ENCODE data around the gene SKIL.

The SKIL gene

DNA sequence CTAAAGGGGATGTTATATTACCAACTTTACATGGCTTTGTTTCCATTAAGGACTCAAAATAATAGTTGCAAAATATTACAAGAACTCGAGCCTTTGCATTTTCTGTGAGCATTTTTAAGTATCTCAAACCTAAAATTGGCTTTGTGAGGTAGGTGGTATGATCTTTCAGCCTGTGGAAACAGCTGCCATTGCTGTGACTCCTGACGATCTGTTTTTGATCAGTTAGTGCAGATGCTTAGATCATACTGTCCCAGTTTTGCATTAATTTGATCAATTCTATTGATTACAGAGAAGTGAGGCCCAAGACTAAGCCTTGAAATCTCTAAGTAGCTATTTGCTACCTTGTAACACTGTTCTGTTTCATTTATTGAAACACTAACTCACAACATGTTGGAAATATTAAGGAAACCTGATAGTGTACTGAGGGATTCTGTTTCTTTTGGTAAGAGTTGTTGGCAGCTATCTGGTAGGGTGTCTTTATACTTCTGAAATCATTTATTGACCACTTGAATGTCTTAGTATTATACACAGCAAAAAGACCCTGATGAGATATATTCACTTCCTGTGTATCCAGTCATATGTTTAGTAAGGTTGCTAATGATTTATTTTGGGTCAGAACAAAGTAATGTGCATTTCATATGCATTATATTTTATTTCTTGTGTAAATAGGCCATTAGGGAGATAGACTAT lies 14.8 kb downstream of the SKIL start:
- H3K4me3 ChIP-seq (ENCODE audit: control insufficient read depth, low read depth, low read length) = no peak overlapping the region
- no peak for DNase-seq (ENCODE audit: low read depth)
- TF ChIP-seq, protein P1, sequence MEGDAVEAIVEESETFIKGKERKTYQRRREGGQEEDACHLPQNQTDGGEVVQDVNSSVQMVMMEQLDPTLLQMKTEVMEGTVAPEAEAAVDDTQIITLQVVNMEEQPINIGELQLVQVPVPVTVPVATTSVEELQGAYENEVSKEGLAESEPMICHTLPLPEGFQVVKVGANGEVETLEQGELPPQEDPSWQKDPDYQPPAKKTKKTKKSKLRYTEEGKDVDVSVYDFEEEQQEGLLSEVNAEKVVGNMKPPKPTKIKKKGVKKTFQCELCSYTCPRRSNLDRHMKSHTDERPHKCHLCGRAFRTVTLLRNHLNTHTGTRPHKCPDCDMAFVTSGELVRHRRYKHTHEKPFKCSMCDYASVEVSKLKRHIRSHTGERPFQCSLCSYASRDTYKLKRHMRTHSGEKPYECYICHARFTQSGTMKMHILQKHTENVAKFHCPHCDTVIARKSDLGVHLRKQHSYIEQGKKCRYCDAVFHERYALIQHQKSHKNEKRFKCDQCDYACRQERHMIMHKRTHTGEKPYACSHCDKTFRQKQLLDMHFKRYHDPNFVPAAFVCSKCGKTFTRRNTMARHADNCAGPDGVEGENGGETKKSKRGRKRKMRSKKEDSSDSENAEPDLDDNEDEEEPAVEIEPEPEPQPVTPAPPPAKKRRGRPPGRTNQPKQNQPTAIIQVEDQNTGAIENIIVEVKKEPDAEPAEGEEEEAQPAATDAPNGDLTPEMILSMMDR (IDR thresholded peaks at IDR 0.05; ENCODE audit: control insufficient read depth, insufficient read depth, low read depth, low read length, missing control alignments) = no peak

DNA sequence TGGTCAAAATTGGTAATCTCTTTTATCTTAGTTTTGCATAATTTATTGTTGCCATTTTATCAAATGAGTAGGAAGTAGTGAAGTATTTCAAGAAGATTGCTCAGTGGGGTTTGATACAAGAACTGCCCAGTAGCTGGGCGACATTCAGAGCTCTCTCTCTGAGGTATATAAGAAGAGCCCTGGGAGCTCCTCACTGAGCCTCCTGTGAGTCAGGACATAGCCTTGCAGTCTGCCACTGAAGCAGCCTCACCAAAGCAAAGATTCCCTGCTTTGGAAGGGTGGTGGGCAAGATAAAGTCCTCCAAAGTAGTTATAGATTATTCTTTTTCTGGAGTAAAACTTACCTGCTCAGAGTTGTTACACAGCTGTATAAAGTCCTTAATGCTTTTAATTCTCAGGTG lies 26.1 kb downstream of the SKIL start:
- DNase-seq (ENCODE audit: low read depth) = no peak
- TF ChIP-seq, protein P1 (IDR thresholded peaks at IDR 0.05; ENCODE audit: control insufficient read depth, insufficient read depth, low read depth, low read length, missing control alignments) = no peak
- no peak overlapping the region for H3K4me3 ChIP-seq (ENCODE audit: control insufficient read depth, low read depth, low read length)

DNA sequence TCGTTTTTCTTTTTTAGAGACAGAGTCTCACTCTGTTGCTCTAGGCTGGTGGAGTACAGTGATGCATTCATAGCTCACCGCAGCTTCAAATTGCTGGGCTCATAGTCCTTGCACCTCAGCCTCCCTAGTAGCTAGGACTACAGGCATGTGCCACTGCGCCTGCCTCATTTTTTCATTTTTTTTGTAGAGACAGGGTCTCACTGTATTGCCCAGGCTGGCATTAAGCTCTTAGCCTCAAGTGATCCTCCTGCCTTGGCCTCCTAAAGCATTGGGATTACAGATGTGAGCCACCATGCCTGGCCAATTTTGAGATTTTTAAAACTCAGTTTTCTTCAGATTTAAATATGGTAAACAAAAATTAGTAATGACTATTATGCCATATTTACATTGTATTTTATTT lies 29.0 kb downstream of the SKIL start:
- TF ChIP-seq, protein P1 (IDR thresholded peaks at IDR 0.05; ENCODE audit: control insufficient read depth, insufficient read depth, low read depth, low read length, missing control alignments) = no peak
- no peak for DNase-seq (ENCODE audit: low read depth)
- H3K4me3 ChIP-seq (ENCODE audit: control insufficient read depth, low read depth, low read length) = no peak overlapping the region

DNA sequence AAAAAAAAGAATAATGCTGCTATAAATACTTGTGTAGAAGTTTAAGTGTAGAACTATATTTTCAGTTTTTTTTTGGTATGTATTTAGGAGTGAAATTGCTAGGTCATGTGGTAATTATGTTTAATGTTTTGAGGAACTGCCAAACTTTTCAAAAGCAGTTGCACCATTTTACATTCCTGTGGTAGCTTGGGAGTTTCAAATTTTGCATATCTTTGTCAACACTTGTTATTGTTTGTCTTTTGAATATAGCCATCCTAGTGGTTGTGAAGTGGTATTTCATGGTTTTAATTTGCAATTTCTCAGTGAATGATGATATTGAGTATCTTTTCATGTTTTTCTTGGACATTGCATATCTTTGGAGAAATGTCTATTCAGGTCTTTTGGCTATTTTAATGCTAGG lies 30.4 kb downstream of the SKIL start:
- DNase-seq (ENCODE audit: low read depth) = no peak
- no peak overlapping the region for H3K4me3 ChIP-seq (ENCODE audit: control insufficient read depth, low read depth, low read length)
- TF ChIP-seq, protein P1 (IDR thresholded peaks at IDR 0.05; ENCODE audit: control insufficient read depth, insufficient read depth, low read depth, low read length, missing control alignments) = no peak

DNA sequence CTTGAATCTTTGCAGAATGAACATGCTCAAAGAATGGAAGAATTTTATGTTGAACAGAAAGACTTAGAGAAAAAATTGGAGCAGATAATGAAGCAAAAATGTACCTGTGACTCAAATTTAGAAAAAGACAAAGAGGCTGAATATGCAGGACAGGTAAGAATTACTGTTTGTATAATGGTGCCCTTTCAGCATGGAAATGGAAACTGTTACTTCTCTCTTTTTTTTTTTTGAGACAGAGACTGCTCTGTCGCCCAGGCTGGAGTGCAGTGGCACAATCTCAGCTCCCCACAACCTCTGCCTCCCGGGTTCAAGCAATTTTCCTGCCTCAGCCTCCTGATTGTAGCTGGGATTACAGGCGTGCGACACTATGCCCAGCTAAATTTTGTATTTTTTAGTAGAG lies 33.6 kb downstream of the SKIL start:
- no peak overlapping the region for H3K4me3 ChIP-seq (ENCODE audit: control insufficient read depth, low read depth, low read length)
- TF ChIP-seq, protein P1 (IDR thresholded peaks at IDR 0.05; ENCODE audit: control insufficient read depth, insufficient read depth, low read depth, low read length, missing control alignments) = no peak
- DNase-seq (ENCODE audit: low read depth) = no peak

DNA sequence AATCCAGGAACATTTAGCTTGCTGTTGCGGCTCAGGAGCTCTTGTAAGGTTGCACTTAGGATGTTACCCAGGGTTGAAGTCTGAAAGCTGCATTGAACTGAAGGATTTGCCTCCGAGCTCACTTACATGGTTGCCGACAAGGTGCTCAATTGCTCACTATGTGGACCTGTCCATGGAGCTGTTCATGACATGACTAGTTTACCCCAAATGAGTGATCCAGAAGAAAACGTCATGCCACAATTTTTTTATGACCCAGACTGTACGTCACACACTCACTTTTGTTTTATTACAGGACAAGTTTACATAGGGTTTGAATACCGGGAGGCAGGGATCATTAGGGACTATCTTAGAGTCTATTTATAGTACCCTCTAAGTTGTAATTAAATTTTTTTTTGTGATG lies 40.2 kb downstream of the SKIL start:
- TF ChIP-seq, protein P1 (IDR thresholded peaks at IDR 0.05; ENCODE audit: control insufficient read depth, insufficient read depth, low read depth, low read length, missing control alignments) = no peak
- H3K4me3 ChIP-seq (ENCODE audit: control insufficient read depth, low read depth, low read length) = no peak overlapping the region
- DNase-seq (ENCODE audit: low read depth) = no peak

Data from AG09309 (cell line).